SJSA1 (cell line): ENCODE data around the gene MED13. TPM values are rescaled to one million over a fixed set of nuclear protein-coding genes. Genes with fewer than 3 reads are reported as not detected.

Source experiments
- DNase-seq, 2 experiments: peaks; one replicate each; pipeline ENCODE4 v3.0.0-alpha.2; 2015 to 2020; ENCODE audit warnings: low spot score in 2 of 2, low read depth in 1 of 2
- H3K27ac ChIP-seq: fragments of 250-450 bp; sonication (Bioruptor Pico); 2 replicates; pipeline ENCODE4 v1.5.1; 2020; ENCODE audit warnings: mild to moderate bottlenecking, moderate library complexity
- H3K27me3 ChIP-seq: fragments of 250-450 bp; sonication (Bioruptor Pico); replicated peaks from 2 replicates; pipeline ENCODE4 v1.5.1; 2020; ENCODE audit warnings: mild to moderate bottlenecking, moderate library complexity
- H3K36me3 ChIP-seq: fragments of 250-450 bp; sonication (Bioruptor Pico); 2 replicates; pipeline ENCODE4 v1.5.1; 2020; ENCODE audit warnings: mild to moderate bottlenecking
- H3K4me1 ChIP-seq: fragments of 250-450 bp; sonication (Bioruptor Pico); replicated peaks from 2 replicates; pipeline ENCODE4 v1.6.1; 2021; ENCODE audit warnings: mild to moderate bottlenecking
- H3K4me3 ChIP-seq: fragments of 250-450 bp; sonication (Bioruptor Pico); 2 replicates; pipeline ENCODE4 v1.5.1; 2020; ENCODE audit warnings: mild to moderate bottlenecking
- H3K9me3 ChIP-seq: fragments of 250-450 bp; sonication (Bioruptor Pico); replicated peaks from 2 replicates; pipeline ENCODE4 v1.5.1; 2020; ENCODE audit warnings: mild to moderate bottlenecking
- total RNA-seq: library from RNA; depleted of rRNA; stranded (reverse); fragments of >200 nt; shearing (Covaris generic); gene quantifications from 2 replicates; pipeline ENCODE4 v1.2.3, GENCODE V29; 2014

Gene MED13
- total RNA-seq, 1 experiment from 2014 or later, result 47.9 TPM

- Histone ChIP-seq H3K9me3 (no peaks in the 10 kb centered on the region), H3K36me3 (peaks cover 82% of the 10 kb centered on the region), H3K27me3 (no peaks in the 10 kb centered on the region), H3K4me3 (no peak overlapping the region), H3K4me1 (no peaks in the 10 kb centered on the region), H3K27ac (no peak overlapping the region)
- no peak for DNase-seq
Observed at GRCh38 chr17:61986898-61987297, 78.2 kb downstream of the MED13 start.

GRCh38 chr17:61984821-61985220, 80.3 kb downstream of the MED13 start:
- Histone ChIP-seq H3K4me1 (no peaks in the 10 kb centered on the region), H3K4me3 (no peak overlapping the region), H3K27ac (no peak overlapping the region), H3K36me3 (peaks cover 85% of the 10 kb centered on the region), H3K9me3 (no peaks in the 10 kb centered on the region), H3K27me3 (no peaks in the 10 kb centered on the region)
- DNase-seq, result no peak

GRCh38 chr17:61981323-61981722, 83.8 kb downstream of the MED13 start:
- no peaks in the 10 kb centered on the region for H3K9me3 ChIP-seq
- peaks cover 89% of the 10 kb centered on the region for H3K36me3 ChIP-seq
- H3K4me3 ChIP-seq, result no peak overlapping the region
- H3K27ac ChIP-seq, result no peak overlapping the region
- no peaks in the 10 kb centered on the region for H3K4me1 ChIP-seq
- no peak for DNase-seq
- H3K27me3 ChIP-seq, result no peaks in the 10 kb centered on the region

- peaks cover 87% of the 10 kb centered on the region for H3K36me3 ChIP-seq
- H3K27me3 ChIP-seq, result no peaks in the 10 kb centered on the region
- H3K9me3 ChIP-seq, result no peaks in the 10 kb centered on the region
- DNase-seq, result no peak
- no peaks in the 10 kb centered on the region for H3K4me1 ChIP-seq
- no peak overlapping the region for H3K4me3 ChIP-seq
- no peak overlapping the region for H3K27ac ChIP-seq
Observed at GRCh38 chr17:61980535-61980934, 84.5 kb downstream of the MED13 start.

- no peaks in the 10 kb centered on the region for H3K27me3 ChIP-seq
- no peaks in the 10 kb centered on the region for H3K4me1 ChIP-seq
- DNase-seq, result no peak
- no peak overlapping the region for H3K4me3 ChIP-seq
- no peaks in the 10 kb centered on the region for H3K9me3 ChIP-seq
- peaks cover 73% of the 10 kb centered on the region for H3K36me3 ChIP-seq
- no peak overlapping the region for H3K27ac ChIP-seq
Observed at GRCh38 chr17:61974115-61974514, 91.0 kb downstream of the MED13 start.

- Histone ChIP-seq H3K4me1 (no peaks in the 10 kb centered on the region), H3K9me3 (no peaks in the 10 kb centered on the region), H3K27ac (no peak overlapping the region), H3K27me3 (no peaks in the 10 kb centered on the region), H3K36me3 (peaks cover 80% of the 10 kb centered on the region), H3K4me3 (no peak overlapping the region)
- DNase-seq, result no peak
Observed at GRCh38 chr17:61972311-61972710, 92.8 kb downstream of the MED13 start.

- no peaks in the 10 kb centered on the region for H3K9me3 ChIP-seq
- H3K27ac ChIP-seq, result no peak overlapping the region
- no peak overlapping the region for H3K4me3 ChIP-seq
- DNase-seq, result no peak
- peaks cover 80% of the 10 kb centered on the region for H3K36me3 ChIP-seq
- no peaks in the 10 kb centered on the region for H3K4me1 ChIP-seq
- H3K27me3 ChIP-seq, result no peaks in the 10 kb centered on the region
Observed at GRCh38 chr17:61970030-61970429, 95.0 kb downstream of the MED13 start.

GRCh38 chr17:61968757-61969156, 96.3 kb downstream of the MED13 start:
- Histone ChIP-seq H3K27ac (no peak overlapping the region), H3K27me3 (no peaks in the 10 kb centered on the region), H3K4me3 (no peak overlapping the region), H3K36me3 (peaks cover 87% of the 10 kb centered on the region), H3K9me3 (no peaks in the 10 kb centered on the region), H3K4me1 (no peaks in the 10 kb centered on the region)
- no peak for DNase-seq

- Histone ChIP-seq H3K36me3 (peaks cover 85% of the 10 kb centered on the region), H3K27ac (no peak overlapping the region)
- DNase-seq, result no peak
Observed at GRCh38 chr17:61967729-61968128, 97.3 kb downstream of the MED13 start.

GRCh38 chr17:61966191-61966590, 98.9 kb downstream of the MED13 start:
- Histone ChIP-seq H3K4me1 (no peaks in the 10 kb centered on the region), H3K27ac (no peak overlapping the region), H3K36me3 (peaks cover 83% of the 10 kb centered on the region), H3K4me3 (no peak overlapping the region), H3K9me3 (no peaks in the 10 kb centered on the region), H3K27me3 (no peaks in the 10 kb centered on the region)
- no peak for DNase-seq

More at GRCh38 chr17:61967729-61968128, 97.3 kb downstream of the MED13 start:
- Histone ChIP-seq H3K9me3 (no peaks in the 10 kb centered on the region), H3K4me1 (no peaks in the 10 kb centered on the region), H3K27me3 (no peaks in the 10 kb centered on the region), H3K4me3 (no peak overlapping the region)

- Histone ChIP-seq H3K4me3 (no peak overlapping the region), H3K27ac (no peak overlapping the region), H3K9me3 (no peaks in the 10 kb centered on the region), H3K27me3 (no peaks in the 10 kb centered on the region), H3K36me3 (peaks cover 79% of the 10 kb centered on the region), H3K4me1 (no peaks in the 10 kb centered on the region)
- DNase-seq, result no peak
Observed at GRCh38 chr17:61955619-61956018, 109.5 kb downstream of the MED13 start.

- H3K4me3 ChIP-seq, result no peak overlapping the region
- H3K27ac ChIP-seq, result no peak overlapping the region
- no peak for DNase-seq
- H3K36me3 ChIP-seq, result peaks cover 74% of the 10 kb centered on the region
- no peaks in the 10 kb centered on the region for H3K27me3 ChIP-seq
- no peaks in the 10 kb centered on the region for H3K4me1 ChIP-seq
- H3K9me3 ChIP-seq, result no peaks in the 10 kb centered on the region
Observed at GRCh38 chr17:61947367-61948078, 117.6 kb downstream of the MED13 start.

- DNase-seq, result no peak
- H3K36me3 ChIP-seq, result peaks cover 62% of the 10 kb centered on the region
- H3K27me3 ChIP-seq, result no peaks in the 10 kb centered on the region
- no peaks in the 10 kb centered on the region for H3K9me3 ChIP-seq
- H3K4me3 ChIP-seq, result no peak overlapping the region
- H3K27ac ChIP-seq, result no peak overlapping the region
- H3K4me1 ChIP-seq, result no peaks in the 10 kb centered on the region
Observed at GRCh38 chr17:61946359-61946758, 118.7 kb downstream of the MED13 start.

- H3K4me3 ChIP-seq, result no peak overlapping the region
- H3K4me1 ChIP-seq, result no peaks in the 10 kb centered on the region
- H3K9me3 ChIP-seq, result no peaks in the 10 kb centered on the region
- no peak overlapping the region for H3K27ac ChIP-seq
- peaks cover 35% of the 10 kb centered on the region for H3K36me3 ChIP-seq
- no peak for DNase-seq
- no peaks in the 10 kb centered on the region for H3K27me3 ChIP-seq
Observed at GRCh38 chr17:61943117-61943516, 122.0 kb downstream of the MED13 start.

- H3K36me3 ChIP-seq, result peaks cover 24% of the 10 kb centered on the region
- no peaks in the 10 kb centered on the region for H3K9me3 ChIP-seq
- H3K4me3 ChIP-seq, result no peak overlapping the region
- H3K4me1 ChIP-seq, result no peaks in the 10 kb centered on the region
- no peak overlapping the region for H3K27ac ChIP-seq
- H3K27me3 ChIP-seq, result no peaks in the 10 kb centered on the region
- no peak for DNase-seq
Observed at GRCh38 chr17:61942085-61942484, 123.0 kb downstream of the MED13 start.
